Transverse colon (tissue), 3 donors: ENCODE data around the gene IDNK.

ENCODE experiments used
- EP300 ChIP-seq: sonication (generic); formaldehyde crosslinking; IDR thresholded peaks from one replicate; pipeline ENCODE4 v1.6.1; 2017; ENCODE audit warnings: antibody characterized with exemption, low read depth
- POLR2A ChIP-seq: fragments of 450-650 bp; IDR thresholded peaks from one replicate; pipeline ENCODE4 v1.6.1; 2016; ENCODE audit warnings: antibody characterized with exemption, mild to moderate bottlenecking, moderate library complexity
- TF ChIP-seq, protein P1 (sequence below), 5 experiments: fragments of 200-600 bp in 3 of 5; fragments of 450-650 bp in 2 of 5; sonication (generic) in 3 of 5; IDR thresholded peaks; 1 replicate in 2 of 5; 2 replicates in 3 of 5; pipeline ENCODE4 v1.5.1; 2016 to 2017; ENCODE audit warnings: antibody characterized with exemption in 5 of 5, inconsistent platforms in 3 of 5, mild to moderate bottlenecking in 2 of 5, moderate library complexity in 1 of 5

DNA sequence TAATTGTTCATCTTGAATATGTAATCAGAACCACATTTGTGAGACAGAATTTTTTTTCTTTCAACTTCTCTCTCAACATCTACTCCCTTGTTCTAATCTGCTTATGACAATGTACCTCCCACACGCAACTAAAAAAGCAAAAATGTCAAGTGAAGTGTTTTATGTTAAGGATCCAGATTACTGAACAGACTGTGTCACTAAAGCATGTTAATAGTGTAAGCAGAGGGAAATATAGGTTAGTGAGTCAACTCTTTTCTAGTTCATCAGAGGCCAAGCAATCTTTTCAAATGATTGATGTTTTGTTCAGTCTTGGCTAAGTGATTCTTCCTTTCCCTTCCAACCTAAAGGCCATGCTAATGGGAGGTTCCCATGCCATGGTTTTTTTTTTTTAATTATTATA is 34.7 kb upstream of the IDNK start:
- TF ChIP-seq, protein P1, sequence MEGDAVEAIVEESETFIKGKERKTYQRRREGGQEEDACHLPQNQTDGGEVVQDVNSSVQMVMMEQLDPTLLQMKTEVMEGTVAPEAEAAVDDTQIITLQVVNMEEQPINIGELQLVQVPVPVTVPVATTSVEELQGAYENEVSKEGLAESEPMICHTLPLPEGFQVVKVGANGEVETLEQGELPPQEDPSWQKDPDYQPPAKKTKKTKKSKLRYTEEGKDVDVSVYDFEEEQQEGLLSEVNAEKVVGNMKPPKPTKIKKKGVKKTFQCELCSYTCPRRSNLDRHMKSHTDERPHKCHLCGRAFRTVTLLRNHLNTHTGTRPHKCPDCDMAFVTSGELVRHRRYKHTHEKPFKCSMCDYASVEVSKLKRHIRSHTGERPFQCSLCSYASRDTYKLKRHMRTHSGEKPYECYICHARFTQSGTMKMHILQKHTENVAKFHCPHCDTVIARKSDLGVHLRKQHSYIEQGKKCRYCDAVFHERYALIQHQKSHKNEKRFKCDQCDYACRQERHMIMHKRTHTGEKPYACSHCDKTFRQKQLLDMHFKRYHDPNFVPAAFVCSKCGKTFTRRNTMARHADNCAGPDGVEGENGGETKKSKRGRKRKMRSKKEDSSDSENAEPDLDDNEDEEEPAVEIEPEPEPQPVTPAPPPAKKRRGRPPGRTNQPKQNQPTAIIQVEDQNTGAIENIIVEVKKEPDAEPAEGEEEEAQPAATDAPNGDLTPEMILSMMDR (IDR thresholded peaks at IDR 0.05), result no peak
- TF ChIP-seq EP300, result no peak
- no peak for TF ChIP-seq POLR2A
